GM19468 (cell line): ENCODE measurements around the gene PLXNB3.
"Not testable (repeated sequence)": the region's sequence is repeated elsewhere in the genome, so short reads cannot be mapped to it uniquely, and the experiment has no call there.

Source experiments
- ATAC-seq: cut with Tn5 transposase; IDR thresholded peaks from one replicate; pipeline ENCODE4 v1.9.1; 2021; ENCODE audit warnings: mild to moderate bottlenecking, moderate library complexity, moderate number of reproducible peaks; ENCODE audit not compliant: unreplicated experiment; ENCODE audit errors: extremely low read depth

Gene PLXNB3

DNA sequence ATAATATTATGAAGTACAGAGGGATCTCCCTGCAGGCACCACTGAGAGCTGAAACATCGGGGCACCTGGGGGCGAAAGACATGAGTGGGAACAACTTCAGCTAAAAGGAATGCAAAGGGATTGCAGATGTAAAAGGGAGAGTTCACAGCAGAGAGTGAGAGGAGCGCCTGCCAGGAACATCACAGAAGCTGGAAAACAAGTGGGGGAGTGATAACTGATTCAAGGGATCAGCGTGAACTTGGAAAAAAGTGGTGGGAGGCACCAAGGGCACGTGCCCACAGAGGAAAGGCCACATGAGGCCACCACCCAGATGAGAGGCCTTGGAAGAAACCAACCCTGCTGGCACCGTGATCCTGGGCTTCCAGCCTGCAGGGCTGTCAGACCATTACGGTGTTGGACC lies 15.0 kb upstream of the PLXNB3 start:
- ATAC-seq, result not testable (repeated sequence)

DNA sequence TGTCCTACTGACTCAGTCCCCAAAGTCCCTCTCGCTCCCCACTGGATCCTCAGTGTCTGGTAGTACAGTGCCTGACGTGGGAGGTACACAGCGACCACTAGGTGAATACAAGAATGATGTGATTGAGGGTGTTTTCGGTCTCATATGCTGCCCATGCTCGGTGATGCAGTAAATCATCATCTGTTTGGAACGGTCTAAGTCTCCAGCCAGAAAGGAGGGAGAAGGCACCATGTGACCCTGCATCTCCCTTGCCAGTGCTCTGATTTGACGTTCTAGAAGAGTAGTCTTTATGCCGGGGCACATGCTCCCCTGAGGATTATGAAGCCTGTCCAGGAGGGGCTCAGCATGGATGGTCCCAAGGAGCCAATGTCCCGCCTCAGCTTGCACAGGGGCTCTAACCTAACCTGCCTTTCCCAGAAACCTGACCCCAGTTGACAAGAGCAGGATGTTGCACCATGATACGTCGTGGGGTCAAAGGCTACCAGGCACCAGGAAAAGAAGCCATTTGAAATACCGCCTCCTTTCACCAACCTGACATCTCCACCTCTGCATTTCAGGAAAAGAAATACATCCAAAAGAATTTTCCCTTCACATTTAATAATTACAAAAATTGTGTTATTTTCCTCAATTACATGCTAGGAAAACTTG lies 13.8 kb upstream of the PLXNB3 start:
- no peak for ATAC-seq

DNA sequence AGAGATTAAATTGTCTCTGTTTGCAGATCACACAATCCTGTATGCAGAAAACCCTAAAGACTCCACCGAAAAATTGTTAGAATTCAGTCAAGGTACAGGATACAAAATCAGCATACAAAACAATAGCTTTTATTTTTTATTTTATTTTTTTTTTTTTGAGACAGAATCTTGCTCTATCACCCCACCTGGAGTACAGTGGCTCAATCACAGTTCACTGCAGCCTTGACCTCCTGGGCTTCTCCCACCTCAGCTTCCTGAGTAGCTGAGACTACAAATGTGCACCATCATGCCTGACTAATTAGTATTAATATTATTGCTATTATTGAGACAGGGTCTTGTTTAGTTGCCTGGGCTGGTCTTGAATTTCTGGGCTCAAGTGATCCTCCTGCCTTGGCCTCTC lies 8.9 kb upstream of the PLXNB3 start:
- ATAC-seq, result no peak

DNA sequence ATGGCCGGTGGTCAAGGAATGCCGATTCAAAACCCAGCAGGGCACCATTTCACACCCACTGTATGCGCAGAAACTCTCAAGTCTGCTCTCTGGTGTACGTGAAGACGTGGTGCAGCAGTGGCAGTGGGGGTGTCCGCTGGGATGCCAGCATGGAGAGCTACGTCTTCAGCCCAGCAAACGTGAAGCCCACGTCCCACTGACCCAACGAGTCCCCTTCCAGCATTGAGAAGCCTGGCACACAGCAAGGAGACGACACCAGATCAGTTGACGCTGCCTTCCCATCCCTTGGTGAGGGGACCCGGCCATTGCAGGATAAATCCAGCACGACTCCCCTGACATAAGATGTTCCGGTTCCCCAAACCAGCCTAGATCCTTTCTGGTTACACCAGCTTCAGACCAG lies 2.2 kb upstream of the PLXNB3 start:
- ATAC-seq, result no peak

GRCh38 chrX:153762626-153763173 lies 1.3 kb upstream of the PLXNB3 start:
- no peak for ATAC-seq

DNA sequence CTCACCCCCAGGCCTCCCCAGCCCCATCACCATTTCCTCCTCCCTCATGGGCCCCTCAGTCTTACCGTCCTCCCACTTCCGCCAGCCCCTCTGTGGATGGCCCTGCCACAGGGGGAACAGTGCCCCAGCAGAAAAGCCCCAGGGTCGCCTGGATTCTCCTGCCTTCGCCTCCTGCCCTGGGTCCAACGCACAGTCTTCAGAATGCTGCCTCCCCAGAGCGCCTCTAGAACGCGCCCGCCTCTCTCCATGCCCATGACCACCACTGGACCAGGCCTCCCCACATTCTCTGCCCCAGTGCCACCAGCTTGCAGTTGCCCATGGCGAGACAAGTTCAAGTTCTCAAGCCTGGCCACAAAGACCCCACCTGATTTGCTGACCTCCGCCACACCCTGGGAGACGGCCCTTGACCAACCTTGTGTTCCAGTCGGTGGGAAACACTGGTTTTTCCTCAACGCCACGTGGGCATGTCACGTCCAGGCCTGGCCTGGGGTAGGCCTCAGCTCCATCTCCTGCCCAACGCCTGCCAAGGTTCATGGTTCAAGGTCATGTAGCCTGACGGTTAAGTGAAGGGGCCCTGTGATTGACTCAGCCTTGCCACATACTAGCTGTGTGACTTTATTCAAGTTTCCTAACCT lies 634 bp upstream of the PLXNB3 start:
- no peak for ATAC-seq

GRCh38 chrX:153764786-153765137 lies 713 bp downstream of the PLXNB3 start:
- no peak for ATAC-seq

- no peak for ATAC-seq
Observed at GRCh38 chrX:153765138-153766079, 1.4 kb downstream of the PLXNB3 start.

DNA sequence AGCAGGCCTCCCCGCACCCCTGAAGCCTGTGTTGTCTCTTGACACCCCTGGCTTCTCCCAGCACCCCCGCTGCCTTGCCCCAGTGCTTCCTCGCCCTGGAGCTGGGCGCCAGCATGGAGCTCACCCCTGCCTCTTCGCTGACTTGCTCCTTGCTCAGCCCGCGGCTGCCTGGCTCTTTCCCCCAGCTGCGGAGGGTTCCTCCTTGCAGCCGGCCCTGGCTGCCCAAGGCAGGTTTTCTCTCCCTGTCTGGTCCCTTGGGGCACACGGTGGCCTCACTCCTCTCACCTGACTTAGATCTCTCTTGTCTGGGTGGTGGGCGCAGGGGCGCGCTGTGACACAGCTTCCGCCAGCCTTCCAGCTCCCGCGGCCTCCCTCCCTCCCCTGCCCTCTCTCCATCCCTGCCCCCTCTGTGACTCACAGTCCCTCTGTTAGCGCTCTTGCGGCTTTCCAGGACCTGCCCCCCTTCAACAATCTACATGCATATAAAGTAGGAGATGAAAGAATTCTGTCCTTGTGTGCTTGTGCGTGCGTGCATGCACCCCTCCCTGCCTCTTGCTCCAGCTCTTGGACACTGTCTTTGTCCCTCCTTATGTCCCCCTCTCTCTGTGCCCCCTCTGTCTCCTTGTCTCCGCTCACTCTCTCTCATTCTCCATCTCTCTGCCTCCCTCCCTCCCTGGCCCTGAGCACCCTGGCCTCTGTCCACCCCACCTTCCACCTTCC lies 2.2 kb downstream of the PLXNB3 start:
- ATAC-seq, result no peak

DNA sequence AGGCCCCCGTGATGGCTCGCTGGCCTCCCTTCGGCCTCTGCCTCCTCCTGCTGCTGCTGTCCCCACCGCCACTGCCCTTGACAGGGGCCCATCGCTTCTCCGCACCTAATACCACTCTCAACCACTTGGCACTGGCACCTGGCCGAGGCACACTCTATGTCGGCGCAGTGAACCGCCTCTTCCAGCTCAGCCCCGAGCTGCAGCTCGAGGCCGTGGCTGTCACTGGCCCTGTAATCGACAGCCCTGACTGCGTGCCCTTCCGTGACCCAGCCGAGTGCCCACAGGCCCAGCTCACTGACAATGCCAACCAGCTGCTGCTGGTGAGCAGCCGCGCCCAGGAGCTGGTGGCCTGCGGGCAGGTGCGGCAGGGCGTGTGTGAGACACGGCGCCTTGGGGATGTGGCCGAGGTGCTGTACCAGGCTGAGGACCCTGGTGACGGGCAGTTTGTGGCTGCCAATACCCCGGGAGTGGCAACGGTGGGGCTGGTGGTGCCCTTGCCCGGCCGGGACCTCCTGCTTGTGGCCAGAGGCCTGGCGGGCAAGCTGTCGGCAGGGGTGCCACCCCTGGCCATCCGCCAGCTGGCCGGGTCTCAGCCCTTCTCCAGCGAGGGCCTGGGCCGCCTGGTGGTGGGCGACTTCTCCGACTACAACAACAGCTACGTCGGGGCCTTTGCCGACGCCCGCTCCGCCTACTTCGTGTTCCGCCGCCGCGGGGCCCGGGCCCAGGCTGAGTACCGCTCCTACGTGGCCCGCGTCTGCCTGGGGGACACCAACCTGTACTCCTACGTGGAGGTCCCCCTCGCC lies 3.0 kb downstream of the PLXNB3 start:
- no peak for ATAC-seq

DNA sequence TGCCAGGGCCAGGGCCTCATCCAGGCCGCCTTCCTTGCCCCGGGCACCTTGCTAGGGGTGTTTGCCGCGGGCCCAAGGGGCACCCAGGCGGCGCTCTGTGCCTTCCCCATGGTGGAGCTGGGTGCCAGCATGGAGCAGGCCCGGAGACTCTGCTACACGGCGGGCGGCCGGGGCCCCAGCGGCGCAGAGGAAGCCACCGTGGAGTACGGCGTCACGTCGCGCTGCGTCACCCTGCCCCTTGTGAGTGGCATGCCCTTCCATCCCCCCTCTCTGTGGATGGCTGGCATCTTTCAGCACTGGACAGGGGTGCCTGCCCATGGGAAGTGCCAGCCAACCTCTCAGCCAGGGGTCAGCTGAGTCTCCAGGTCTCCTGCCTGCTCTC lies 3.6 kb downstream of the PLXNB3 start:
- no peak for ATAC-seq

- ATAC-seq, result no peak
Observed at GRCh38 chrX:153768311-153769157, 4.5 kb downstream of the PLXNB3 start.

DNA sequence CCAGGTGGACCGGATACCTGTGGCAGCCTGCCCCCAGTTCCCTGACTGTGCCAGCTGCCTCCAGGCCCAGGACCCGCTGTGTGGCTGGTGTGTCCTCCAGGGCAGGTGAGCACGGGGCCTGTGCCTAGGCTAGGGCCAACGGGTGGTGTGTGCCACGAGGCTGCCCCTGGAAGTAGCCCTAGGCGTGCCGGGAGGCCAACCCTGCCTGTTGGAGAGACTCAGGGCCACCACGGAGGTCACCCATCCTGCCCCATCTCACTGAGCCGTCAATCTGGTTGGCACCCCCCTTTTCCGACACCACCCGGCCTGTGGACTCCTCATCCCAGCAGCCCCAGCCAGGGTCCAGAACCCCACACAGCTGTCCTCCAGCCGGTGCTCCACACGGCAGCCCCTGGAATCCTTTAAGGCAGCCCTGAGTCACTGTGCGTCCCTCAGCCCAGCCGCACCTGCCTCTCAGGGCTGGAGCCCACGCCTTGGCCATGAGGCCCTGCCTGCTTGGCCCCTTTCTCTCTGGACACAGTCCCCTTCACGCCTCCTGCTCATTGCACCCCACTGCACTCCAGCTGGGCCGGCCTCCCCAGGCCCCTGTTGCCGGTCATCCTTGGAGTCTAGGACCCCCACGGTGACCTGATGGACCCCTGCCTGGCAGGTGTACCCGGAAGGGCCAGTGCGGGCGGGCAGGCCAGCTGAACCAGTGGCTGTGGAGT lies 5.3 kb downstream of the PLXNB3 start:
- no peak for ATAC-seq

DNA sequence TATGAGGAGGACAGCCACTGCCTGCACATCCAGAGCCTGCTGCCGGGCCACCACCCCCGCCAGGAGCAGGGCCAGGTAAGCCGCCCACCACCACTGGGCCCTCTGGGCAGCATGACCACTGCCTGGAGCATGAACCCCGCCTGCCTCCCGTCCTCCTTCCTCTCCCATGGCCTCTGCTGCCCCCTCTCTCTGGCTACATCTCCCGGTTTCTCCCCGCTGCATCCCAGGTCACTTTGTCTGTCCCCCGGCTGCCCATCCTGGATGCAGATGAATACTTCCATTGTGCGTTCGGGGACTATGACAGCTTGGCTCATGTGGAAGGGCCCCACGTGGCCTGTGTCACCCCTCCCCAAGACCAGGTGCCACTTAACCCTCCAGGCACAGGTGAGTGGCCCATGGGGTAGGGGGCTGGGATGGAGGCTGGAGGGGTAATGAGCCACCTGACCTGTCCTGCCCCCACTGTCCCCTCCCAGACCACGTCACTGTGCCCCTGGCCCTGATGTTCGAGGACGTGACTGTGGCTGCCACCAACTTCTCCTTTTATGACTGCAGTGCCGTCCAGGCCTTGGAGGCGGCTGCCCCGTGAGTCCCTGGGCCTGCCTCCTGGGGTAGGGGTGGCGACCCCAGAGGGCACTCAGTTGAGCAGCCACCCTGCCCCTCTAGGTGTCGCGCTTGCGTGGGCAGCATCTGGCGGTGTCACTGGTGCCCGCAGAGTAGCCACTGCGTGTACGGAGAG lies 6.0 kb downstream of the PLXNB3 start:
- ATAC-seq, result no peak

- ATAC-seq, result no peak
Observed at GRCh38 chrX:153770601-153771414, 6.8 kb downstream of the PLXNB3 start.

GRCh38 chrX:153771415-153772315 lies 7.6 kb downstream of the PLXNB3 start:
- ATAC-seq, result no peak
